Measurements from ENCODE around the gene CDRT4.

DNA sequence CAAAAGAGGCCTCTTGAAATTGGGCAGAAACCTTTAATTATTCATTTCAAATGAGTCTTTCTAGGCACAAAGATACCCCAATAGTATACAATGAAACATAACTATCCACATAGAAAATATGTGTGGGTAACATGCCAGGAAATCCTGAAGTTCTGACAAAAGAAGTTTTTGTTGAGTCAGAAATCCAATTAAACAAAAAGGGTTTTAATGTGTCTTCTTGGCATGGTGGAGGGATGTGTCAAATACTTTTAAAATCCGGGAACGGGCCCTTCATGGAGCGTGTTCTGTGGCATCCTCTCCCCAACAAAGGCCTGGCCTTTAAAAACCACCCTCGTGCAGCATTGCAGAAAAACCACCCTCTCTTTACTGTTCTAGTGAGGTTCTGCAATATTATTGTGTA, 14.2 kb downstream of the CDRT4 start:
- TF ChIP-seq, protein P1, sequence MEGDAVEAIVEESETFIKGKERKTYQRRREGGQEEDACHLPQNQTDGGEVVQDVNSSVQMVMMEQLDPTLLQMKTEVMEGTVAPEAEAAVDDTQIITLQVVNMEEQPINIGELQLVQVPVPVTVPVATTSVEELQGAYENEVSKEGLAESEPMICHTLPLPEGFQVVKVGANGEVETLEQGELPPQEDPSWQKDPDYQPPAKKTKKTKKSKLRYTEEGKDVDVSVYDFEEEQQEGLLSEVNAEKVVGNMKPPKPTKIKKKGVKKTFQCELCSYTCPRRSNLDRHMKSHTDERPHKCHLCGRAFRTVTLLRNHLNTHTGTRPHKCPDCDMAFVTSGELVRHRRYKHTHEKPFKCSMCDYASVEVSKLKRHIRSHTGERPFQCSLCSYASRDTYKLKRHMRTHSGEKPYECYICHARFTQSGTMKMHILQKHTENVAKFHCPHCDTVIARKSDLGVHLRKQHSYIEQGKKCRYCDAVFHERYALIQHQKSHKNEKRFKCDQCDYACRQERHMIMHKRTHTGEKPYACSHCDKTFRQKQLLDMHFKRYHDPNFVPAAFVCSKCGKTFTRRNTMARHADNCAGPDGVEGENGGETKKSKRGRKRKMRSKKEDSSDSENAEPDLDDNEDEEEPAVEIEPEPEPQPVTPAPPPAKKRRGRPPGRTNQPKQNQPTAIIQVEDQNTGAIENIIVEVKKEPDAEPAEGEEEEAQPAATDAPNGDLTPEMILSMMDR (IDR thresholded peaks at IDR 0.05; ENCODE audit: low read depth, low read length) = no peak
- TF ChIP-seq EZH2phosphoT487 (IDR thresholded peaks at IDR 0.05; ENCODE audit: low read depth) = no peak
